ENCODE results near the gene MORN5. TPM values are rescaled to one million over a fixed set of nuclear protein-coding genes. Genes with fewer than 3 reads are reported as not detected.

MORN5 gene
- total RNA-seq: 1 to 10 TPM in 2 of 4 donors, not detected in 2; 3.8 to 4.0 TPM

GRCh38 chr9:122159026-122159924, at the start of gene MORN5, which contains the start of gene NDUFA8:
Gene MORN5, plus strand, starts transcription at chr9:122159908. Its CDS starts 65 bp downstream, at chr9:122159973.
Gene NDUFA8, minus strand, starts transcription at chr9:122159779. Its CDS starts 102 bp downstream, at chr9:122159677.
- peaks cover 8 to 22% (median 16%) of the 10 kb centered on the region in 4 donors for H3K4me1 ChIP-seq

GRCh38 chr9:122110100-122110833, 49.4 kb upstream of the MORN5 start:
- H3K9me3 ChIP-seq: no peaks in the 10 kb centered on the region
- intact Hi-C loops (cut with DNase I; ENCODE audit: low total_unique reads) (no loop called here), in situ Hi-C loops (cut with MboI; ENCODE audit: low pct_ligation_motif_present in 1 of 4, low pct_unique_long_range_greater_than_20kb in 1 of 4, low sequenced_read_pairs in 3 of 4) (loop anchor here (25.0 kb wide), 2 partner anchors 352 to 702 kb away; partner anchors contain the start of gene OR1K1 (in 4 of the 4))
- H3K4me1 ChIP-seq: peaks cover 0 to 6% (median 0%) of the 10 kb centered on the region in 4 donors
- no peaks in the 10 kb centered on the region for H3K27me3 ChIP-seq
- 93% methylated on average over 7 of the region's 7 CpGs; no CpG with 5 or more reads in 1 of the 2 donors for WGBS, 2 donors (ENCODE audit: low coverage in 1 of 2)
- TF ChIP-seq CTCF (IDR thresholded peaks at IDR 0.05) (no peak), POLR2AphosphoS5 (IDR thresholded peaks at IDR 0.05) (no peak), POLR2A (IDR thresholded peaks at IDR 0.05) (no peak), EP300 (IDR thresholded peaks at IDR 0.05; ENCODE audit: low read depth) (no peak)
- H3K27ac ChIP-seq: no peak overlapping the region
- H3K4me3 ChIP-seq: no peak overlapping the region
- no peaks in the 10 kb centered on the region for H3K36me3 ChIP-seq
- DNase-seq: no peak

More at GRCh38 chr9:122159026-122159924, at the start of gene MORN5, which contains the start of gene NDUFA8:
- peak within 1 kb of the TSS; percentile 83 to 93 (median 90) for H3K27ac ChIP-seq
- H3K4me3 ChIP-seq: peak within 1 kb of the TSS; percentile 63 to 95 (median 84)
- no peaks in the 10 kb centered on the region for H3K27me3 ChIP-seq
- intact Hi-C loops (cut with DNase I; ENCODE audit: low total_unique reads): no loop called here
- TF ChIP-seq CTCF (IDR thresholded peaks at IDR 0.05): peak in 3 of 5 experiments; percentile 3 to 61 (median 38)
- peak; percentile 86 to 92 (median 88) for TF ChIP-seq POLR2AphosphoS5 (IDR thresholded peaks at IDR 0.05)
- TF ChIP-seq POLR2A (IDR thresholded peaks at IDR 0.05): peak; percentile 85
- no peak for TF ChIP-seq EP300 (IDR thresholded peaks at IDR 0.05; ENCODE audit: low read depth)
- no peaks in the 10 kb centered on the region for H3K9me3 ChIP-seq
- DNase-seq: peak; percentile 97
- H3K36me3 ChIP-seq: no peaks in the 10 kb centered on the region
- in situ Hi-C loops (cut with MboI; ENCODE audit: low pct_ligation_motif_present in 1 of 4, low pct_unique_long_range_greater_than_20kb in 1 of 4, low sequenced_read_pairs in 3 of 4): no loop called here
- WGBS, 2 donors (ENCODE audit: low coverage in 1 of 2): 0 to 2% methylated on average over 2 to 29 of the region's 56 CpGs

- no peak for DNase-seq
- TF ChIP-seq POLR2A (IDR thresholded peaks at IDR 0.05): no peak
- TF ChIP-seq POLR2AphosphoS5 (IDR thresholded peaks at IDR 0.05): no peak
- no peak for TF ChIP-seq CTCF (IDR thresholded peaks at IDR 0.05)
- no peak for TF ChIP-seq EP300 (IDR thresholded peaks at IDR 0.05; ENCODE audit: low read depth)
- H3K4me3 ChIP-seq: no peak overlapping the region
- H3K4me1 ChIP-seq: peaks cover 0 to 6% (median 0%) of the 10 kb centered on the region in 4 donors
- H3K27ac ChIP-seq: no peak overlapping the region
- in situ Hi-C loops (cut with MboI; ENCODE audit: low pct_ligation_motif_present in 1 of 4, low pct_unique_long_range_greater_than_20kb in 1 of 4, low sequenced_read_pairs in 3 of 4): loop anchor here (25.0 kb wide), 2 partner anchors 351 to 701 kb away; partner anchors contain the start of gene OR1K1 (in 4 of the 4)
- intact Hi-C loops (cut with DNase I; ENCODE audit: low total_unique reads): no loop called here
- 86 to 92% methylated on average over 6 to 9 of the region's 9 CpGs for WGBS, 2 donors (ENCODE audit: low coverage in 1 of 2)
- no peaks in the 10 kb centered on the region for H3K36me3 ChIP-seq
- H3K27me3 ChIP-seq: no peaks in the 10 kb centered on the region
- no peaks in the 10 kb centered on the region for H3K9me3 ChIP-seq
Measured at GRCh38 chr9:122111413-122112085, 48.2 kb upstream of the MORN5 start.

All from transverse colon (tissue), 4 donors.